A549 (cell line): Measurements from ENCODE around the gene ABCA4. TPM values are rescaled to one million over a fixed set of nuclear protein-coding genes. Genes with fewer than 3 reads are reported as not detected.

Experiments used
- ATAC-seq, 2 experiments: fragments of 200-7000 bp in 1 of 2; fragments of >200 bp in 1 of 2; cut with Nextera tagmentation in 1 of 2; cut with Tn5 transposase in 1 of 2; 3 replicates each; pipeline versions ENCODE4 v1.8.0 to v1.9.1; 2018 to 2020; ENCODE audit warnings: mild to moderate bottlenecking in 1 of 2, moderate library complexity in 1 of 2
- CTCF ChIA-PET: fragments of 300-600 bp; sonication (Branson Sonifier 250); formaldehyde crosslinking; extraction: SDS; loops from one replicate; lab custom pipeline; 2021; ENCODE audit warnings: antibody characterized with exemption, inconsistent platforms; lab: Yijun Ruan, JAX
- POLR2A ChIA-PET: fragments of 350-600 bp; formaldehyde crosslinking; extraction: SDS; loops from one replicate; lab custom pipeline; 2021; ENCODE audit warnings: antibody characterized with exemption, inconsistent platforms; lab: Yijun Ruan, JAX
- DNase-seq, 2 experiments: peaks; one replicate each; pipeline versions ENCODE4 v3.0.0 to v3.0.0-alpha.2; 2011 to 2016; ENCODE audit warnings: low read depth in 1 of 2, low spot score in 1 of 2
- FAIRE-seq: peaks from 2 replicates; lab custom pipeline; 2011; peaks lifted over from hg19 to GRCh38; lab: Jason Lieb, UNC
- H3K27ac ChIP-seq, 2 experiments: fragments of >200 bp; sonication (Bioruptor Twin); formaldehyde crosslinking; 3 replicates each; pipeline ENCODE4 v1.5.1; 2016 to 2017
- H3K4me1 ChIP-seq: fragments of >200 bp; sonication (Bioruptor Twin); formaldehyde crosslinking; 3 replicates; pipeline ENCODE4 v1.6.1; 2016
- H3K4me2 ChIP-seq: fragments of >200 bp; sonication (Bioruptor Twin); formaldehyde crosslinking; 3 replicates; pipeline ENCODE4 v1.6.1; 2016
- H3K4me3 ChIP-seq: fragments of >200 bp; sonication (Bioruptor Twin); formaldehyde crosslinking; 3 replicates; pipeline ENCODE4 v1.5.1; 2016
- H3K9me3 ChIP-seq: fragments of >200 bp; sonication (Bioruptor Twin); formaldehyde crosslinking; 3 replicates; pipeline ENCODE4 v1.6.1; 2016
- BHLHE40 ChIP-seq: IDR thresholded peaks from 2 replicates; pipeline ENCODE4 v1.6.1; 2012; ENCODE audit warnings: low read depth, low read length, inconsistent platforms
- CBX8 ChIP-seq: fragments of 200-600 bp; sonication (generic); IDR thresholded peaks from 2 replicates; pipeline ENCODE4 v1.6.1; 2016
- CTCF ChIP-seq: fragments of >200 bp; sonication (Bioruptor Twin); formaldehyde crosslinking; IDR thresholded peaks from 3 replicates; pipeline ENCODE4 v1.5.1; 2016
- ESRRA ChIP-seq: fragments of 150-350 bp; IDR thresholded peaks from 2 replicates; pipeline ENCODE4 v1.6.1; 2014; ENCODE audit warnings: mild to moderate bottlenecking, low read length, borderline replicate concordance
- FOXS1 ChIP-seq: fragments of 250-450 bp; sonication (Bioruptor Pico); IDR thresholded peaks from 2 replicates; pipeline ENCODE4 v1.5.0; 2020; ENCODE audit warnings: mild to moderate bottlenecking, moderate library complexity
- GATA3 ChIP-seq: IDR thresholded peaks from 2 replicates; pipeline ENCODE4 v1.6.1; 2012; ENCODE audit warnings: borderline replicate concordance
- NR3C1 ChIP-seq: fragments of >200 bp; sonication (Bioruptor Twin); formaldehyde crosslinking; IDR thresholded peaks from 3 replicates; pipeline ENCODE4 v1.6.1; 2017
- PHF8 ChIP-seq: fragments of 200-600 bp; sonication (generic); IDR thresholded peaks from 2 replicates; pipeline ENCODE4 v1.6.1; 2016; ENCODE audit warnings: low read depth, mild to moderate bottlenecking, antibody characterized with exemption, moderate library complexity, borderline replicate concordance
- RAD21 ChIP-seq, 2 experiments: fragments of >200 bp in 1 of 2; sonication (Bioruptor Twin) in 1 of 2; formaldehyde crosslinking in 1 of 2; IDR thresholded peaks in 1 of 2; conservative IDR thresholded peaks in 1 of 2; 2 replicates in 1 of 2; 3 replicates in 1 of 2; pipeline ENCODE4 v1.6.1; 2012 to 2018; ENCODE audit warnings: inconsistent platforms in 1 of 2
- RARB ChIP-seq: fragments of 250-450 bp; sonication (Bioruptor Pico); IDR thresholded peaks from 2 replicates; pipeline ENCODE4 v1.8.0; 2021; ENCODE audit warnings: mild to moderate bottlenecking, moderate library complexity
- SREBF2 ChIP-seq: fragments of 450-650 bp; IDR thresholded peaks from 2 replicates; pipeline ENCODE4 v1.6.1; 2014; ENCODE audit warnings: mild to moderate bottlenecking, moderate library complexity
- WGBS: methylation state at CpG from one replicate; pipeline ENCODE4 v1.1.6; 2017; ENCODE audit errors: missing lambda C conversion rate; 5-methylcytosine and 5-hydroxymethylcytosine counted together
- polyA plus RNA-seq, 4 experiments: library from polyadenylated mRNA; depleted of rRNA in 3 of 4; stranded (reverse); fragments of >200 nt; fragmentation: RNase III in 1 of 4; extraction: RNeasy Plus Mini Kit Qiagen cat#74134 plus additional on column Dnase treatment in 1 of 4; gene quantifications; 2 replicates in 3 of 4; 3 replicates in 1 of 4; pipeline ENCODE4 v1.2.3, GENCODE V29; 2011 to 2017
- TF ChIP-seq, protein P1 (sequence below): IDR thresholded peaks from 2 replicates; pipeline ENCODE4 v1.6.1; 2012
- TF ChIP-seq, protein P2 (sequence below): fragments of 200-600 bp; sonication (generic); IDR thresholded peaks from 2 replicates; pipeline ENCODE4 v1.6.1; 2016; ENCODE audit warnings: antibody characterized with exemption, mild to moderate bottlenecking, moderate library complexity

The ABCA4 gene
- polyA plus RNA-seq, 2 of the 4 experiments (the other 2 are of a cell fraction) = 0.05 to 0.23 TPM

GRCh38 chr1:94011709-94012595, 109.0 kb downstream of the ABCA4 start (continued):
- TF ChIP-seq CTCF = no peak
- no peak for TF ChIP-seq NR3C1
- TF ChIP-seq, protein P1, sequence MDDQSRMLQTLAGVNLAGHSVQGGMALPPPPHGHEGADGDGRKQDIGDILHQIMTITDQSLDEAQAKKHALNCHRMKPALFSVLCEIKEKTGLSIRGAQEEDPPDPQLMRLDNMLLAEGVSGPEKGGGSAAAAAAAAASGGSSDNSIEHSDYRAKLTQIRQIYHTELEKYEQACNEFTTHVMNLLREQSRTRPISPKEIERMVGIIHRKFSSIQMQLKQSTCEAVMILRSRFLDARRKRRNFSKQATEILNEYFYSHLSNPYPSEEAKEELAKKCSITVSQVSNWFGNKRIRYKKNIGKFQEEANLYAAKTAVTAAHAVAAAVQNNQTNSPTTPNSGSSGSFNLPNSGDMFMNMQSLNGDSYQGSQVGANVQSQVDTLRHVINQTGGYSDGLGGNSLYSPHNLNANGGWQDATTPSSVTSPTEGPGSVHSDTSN = no peak
- TF ChIP-seq RAD21 (conservative IDR thresholded peaks at IDR 0.05 in 1 of 2, IDR thresholded peaks at IDR 0.05 in 1 of 2) = no peak
- no peak for TF ChIP-seq BHLHE40

DNA sequence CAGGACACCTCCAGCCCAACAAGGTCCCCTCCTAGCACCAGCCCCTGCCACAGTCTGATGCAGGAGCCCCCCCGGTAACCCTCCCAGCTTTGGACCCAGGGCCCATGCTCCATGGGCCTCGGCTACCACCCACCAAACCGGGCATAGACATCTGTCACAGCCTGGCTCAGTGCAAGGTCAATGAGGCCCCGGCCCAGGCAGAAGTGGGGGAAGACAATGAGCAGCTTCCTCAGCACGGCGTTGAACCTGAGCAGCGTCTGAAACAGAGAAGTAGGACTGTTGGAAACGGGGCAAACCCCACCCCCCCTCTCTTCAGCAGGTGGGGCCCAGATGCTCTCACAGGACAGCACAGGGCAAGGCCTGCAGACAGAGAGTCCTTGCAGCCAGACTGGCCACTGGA, 109.8 kb downstream of the ABCA4 start:
- Histone ChIP-seq H3K4me1 (no peaks in the 10 kb centered on the region), H3K27ac (no peak overlapping the region), H3K9me3 (no peaks in the 10 kb centered on the region), H3K4me3 (no peak overlapping the region), H3K4me2 (no peak overlapping the region)
- TF ChIP-seq, protein P1 = no peak
- TF ChIP-seq RARB (CRISPR knock-in tag) (no peak), GATA3 (no peak), ESRRA (no peak), CTCF (no peak), SREBF2 (no peak), CBX8 (no peak), PHF8 (no peak), FOXS1 (CRISPR knock-in tag) (no peak)
- TF ChIP-seq, protein P2, sequence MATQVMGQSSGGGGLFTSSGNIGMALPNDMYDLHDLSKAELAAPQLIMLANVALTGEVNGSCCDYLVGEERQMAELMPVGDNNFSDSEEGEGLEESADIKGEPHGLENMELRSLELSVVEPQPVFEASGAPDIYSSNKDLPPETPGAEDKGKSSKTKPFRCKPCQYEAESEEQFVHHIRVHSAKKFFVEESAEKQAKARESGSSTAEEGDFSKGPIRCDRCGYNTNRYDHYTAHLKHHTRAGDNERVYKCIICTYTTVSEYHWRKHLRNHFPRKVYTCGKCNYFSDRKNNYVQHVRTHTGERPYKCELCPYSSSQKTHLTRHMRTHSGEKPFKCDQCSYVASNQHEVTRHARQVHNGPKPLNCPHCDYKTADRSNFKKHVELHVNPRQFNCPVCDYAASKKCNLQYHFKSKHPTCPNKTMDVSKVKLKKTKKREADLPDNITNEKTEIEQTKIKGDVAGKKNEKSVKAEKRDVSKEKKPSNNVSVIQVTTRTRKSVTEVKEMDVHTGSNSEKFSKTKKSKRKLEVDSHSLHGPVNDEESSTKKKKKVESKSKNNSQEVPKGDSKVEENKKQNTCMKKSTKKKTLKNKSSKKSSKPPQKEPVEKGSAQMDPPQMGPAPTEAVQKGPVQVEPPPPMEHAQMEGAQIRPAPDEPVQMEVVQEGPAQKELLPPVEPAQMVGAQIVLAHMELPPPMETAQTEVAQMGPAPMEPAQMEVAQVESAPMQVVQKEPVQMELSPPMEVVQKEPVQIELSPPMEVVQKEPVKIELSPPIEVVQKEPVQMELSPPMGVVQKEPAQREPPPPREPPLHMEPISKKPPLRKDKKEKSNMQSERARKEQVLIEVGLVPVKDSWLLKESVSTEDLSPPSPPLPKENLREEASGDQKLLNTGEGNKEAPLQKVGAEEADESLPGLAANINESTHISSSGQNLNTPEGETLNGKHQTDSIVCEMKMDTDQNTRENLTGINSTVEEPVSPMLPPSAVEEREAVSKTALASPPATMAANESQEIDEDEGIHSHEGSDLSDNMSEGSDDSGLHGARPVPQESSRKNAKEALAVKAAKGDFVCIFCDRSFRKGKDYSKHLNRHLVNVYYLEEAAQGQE = no peak
- no peak for FAIRE-seq
- no peak for DNase-seq
- POLR2A ChIA-PET = no interaction called here
- CTCF ChIA-PET = interaction anchor here (1.3 to 7.0 kb wide), 4 partner anchors 10 to 325 kb away, joined by 3 to 40 read pairs (median 9); no protein-coding TSS in a partner anchor
- no CpG with 5 or more reads among the region's 8 CpGs for WGBS
- ATAC-seq = no peak
